Stimulated activated CD8-positive, alpha-beta memory T cell treated with anti-CD3 and anti-CD28 coated beads, Interleukin-7, amount 100 ng/mL, for 4 hours (primary cell): Measurements from ENCODE around the gene ST8SIA4.

ENCODE experiments used
- DNase-seq, 2 donors: peaks; one replicate each; pipeline ENCODE4 v3.0.0-alpha.2; 2020; ENCODE audit warnings: low read depth in 2 of 2

ST8SIA4 gene

DNA sequence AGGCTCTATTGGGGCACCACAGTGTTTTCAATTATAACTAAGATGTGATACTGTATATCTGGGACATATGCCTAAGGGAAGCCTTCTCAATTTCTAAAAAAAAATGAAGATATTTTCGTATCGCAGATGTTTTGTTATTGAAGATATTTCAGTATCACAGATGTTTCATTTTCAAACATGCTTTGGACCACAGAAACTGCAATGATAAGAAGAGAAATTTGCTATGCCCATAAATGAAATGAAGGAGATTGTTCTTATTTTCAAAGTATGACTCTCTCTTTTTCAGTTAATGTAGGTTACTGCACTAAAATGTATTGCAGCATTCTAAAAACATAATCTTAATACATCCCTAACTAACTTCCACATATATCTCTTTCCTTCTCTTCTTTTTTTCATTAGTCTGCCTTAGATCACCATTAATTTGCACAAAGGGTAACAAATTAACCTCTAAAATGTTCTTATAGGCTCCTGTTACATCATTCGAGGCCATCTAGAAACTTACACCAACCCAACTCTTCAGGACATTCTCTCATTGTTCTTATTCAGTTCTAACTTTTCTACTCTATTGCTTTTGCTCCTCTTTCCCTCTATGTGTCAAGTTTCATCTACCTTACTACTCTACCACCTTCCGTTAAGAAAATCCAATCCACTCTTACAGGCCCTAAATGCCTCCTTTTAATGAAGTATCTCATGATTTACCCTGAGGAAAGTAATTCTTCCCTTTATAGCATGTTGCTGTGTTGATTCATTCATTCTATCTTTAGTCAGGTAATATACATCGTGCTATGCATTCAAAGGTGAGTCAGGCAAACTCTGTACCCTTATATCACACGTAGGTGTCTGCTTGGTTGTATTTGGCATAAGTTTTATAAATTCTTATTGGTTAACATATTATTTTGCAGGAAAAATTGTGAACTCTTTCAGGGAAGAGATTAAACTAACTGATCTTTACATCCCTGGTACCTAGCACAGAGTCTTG lies 70.5 kb downstream of the ST8SIA4 start:
- no peak for DNase-seq

DNA sequence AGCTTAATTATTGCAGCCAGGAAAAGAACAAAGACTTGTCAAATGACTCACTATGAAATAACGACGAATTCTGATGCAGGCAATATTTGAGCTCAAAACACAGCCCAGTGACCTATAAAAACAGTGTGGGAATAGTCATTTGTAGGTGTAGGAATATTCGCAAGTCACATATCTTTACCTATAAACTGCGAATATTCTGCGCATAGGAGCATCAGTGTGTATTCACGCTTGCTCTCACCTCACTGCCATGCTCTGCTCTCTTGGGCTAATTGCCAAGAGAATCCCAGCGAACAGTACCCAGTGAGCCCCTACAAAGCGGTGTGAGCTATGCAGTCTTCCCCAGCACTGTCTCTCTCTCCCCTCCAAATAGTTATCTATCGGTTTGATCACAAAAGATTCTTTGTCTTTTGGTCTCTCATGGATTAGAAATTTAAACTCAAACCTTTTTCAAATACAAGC lies 74.2 kb downstream of the ST8SIA4 start:
- no peak for DNase-seq

DNA sequence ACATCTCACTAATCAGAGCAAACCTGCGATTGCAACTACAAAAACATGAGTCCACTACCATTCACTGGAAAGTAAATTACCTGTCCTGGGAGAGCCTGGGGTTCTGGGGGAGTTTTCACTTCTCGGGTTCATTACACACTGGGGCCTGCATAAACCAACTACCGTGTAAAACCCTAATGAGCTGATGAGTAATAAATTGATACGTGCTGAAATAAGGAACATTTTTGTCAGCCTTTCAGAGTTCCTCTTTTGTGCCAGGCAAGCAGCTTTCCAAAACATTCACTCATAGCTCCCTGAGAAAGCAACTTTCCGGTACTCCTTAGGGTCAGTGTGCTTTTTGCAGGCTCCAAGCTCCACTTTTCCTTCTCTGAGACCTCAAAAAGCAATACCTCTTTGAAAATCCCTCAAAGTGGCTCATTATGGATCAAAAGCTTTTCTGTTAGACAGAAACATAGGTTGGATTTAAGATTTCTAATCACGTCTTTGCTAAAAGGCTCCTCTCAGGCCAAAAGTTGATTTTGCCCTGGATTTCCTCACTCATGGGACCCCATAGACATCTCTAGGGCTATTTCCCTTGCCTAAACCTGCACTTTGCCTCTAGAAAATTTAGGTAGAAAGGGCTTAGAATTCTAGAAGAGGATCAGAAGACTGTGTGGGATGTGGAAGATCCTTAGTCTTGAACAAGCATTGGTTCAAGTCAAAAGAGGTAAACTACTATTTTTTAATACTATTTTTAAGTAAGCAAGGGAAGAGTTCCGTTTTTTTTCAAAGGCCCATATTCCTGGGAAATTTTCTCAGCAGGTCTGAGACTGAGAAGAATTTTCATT lies 74.8 kb downstream of the ST8SIA4 start:
- DNase-seq: no peak

DNA sequence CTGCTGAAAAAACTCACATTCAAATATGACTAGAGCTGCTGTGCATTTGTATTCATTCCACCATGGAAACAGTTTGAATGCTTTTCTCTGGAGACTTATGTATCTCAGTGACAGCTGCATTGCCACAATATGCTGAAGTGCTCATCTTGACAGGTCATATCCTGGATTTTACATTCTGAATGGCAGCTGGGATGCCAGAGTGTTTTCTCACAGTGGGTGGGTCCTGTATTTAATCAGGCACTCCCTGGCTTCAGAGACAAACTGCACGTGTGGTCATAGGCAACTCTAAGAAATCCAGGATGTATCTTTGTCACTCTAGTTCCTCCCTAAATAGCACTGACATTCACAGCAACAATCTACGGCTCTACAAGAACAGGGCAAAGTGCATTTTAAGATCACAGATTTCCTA lies 75.6 kb downstream of the ST8SIA4 start:
- no peak for DNase-seq

DNA sequence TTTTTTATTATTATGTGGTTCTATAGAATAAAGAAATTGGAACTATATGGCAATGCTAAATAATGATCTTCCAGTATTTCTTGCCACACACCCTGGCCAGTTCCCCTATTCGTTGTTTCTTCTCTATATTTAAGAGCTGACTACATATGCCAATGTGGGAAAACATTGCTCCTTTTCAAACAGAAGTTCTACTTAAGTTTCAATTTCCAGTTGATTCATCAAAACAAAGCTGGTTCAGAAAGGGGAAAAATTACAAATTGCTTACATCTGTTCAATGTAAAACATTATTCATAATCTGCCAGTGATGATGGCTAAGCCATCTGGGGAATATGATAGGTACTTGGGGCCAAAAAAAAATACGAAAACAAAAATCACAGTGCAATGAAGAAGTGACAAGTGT lies 76.9 kb downstream of the ST8SIA4 start:
- DNase-seq: no peak

DNA sequence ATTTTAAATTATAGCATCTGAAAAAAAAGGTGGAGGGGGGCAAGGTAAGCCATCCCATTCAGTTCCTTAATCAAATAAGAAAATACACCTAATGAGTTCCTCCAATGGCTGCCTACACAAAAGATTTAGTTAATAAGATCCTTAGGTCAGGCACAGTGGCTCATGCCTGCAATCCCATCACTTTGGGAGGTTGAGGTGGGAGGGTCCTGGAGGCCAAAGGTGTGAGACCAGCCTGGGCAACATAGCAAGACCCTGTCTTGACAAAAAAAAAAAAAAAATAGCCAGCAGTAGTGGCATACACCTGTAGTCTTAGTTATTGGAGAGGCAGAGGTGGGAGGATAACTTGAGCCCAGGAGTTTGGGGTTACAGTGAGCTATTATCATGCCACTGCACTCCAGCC lies 78.4 kb downstream of the ST8SIA4 start:
- no peak for DNase-seq

DNA sequence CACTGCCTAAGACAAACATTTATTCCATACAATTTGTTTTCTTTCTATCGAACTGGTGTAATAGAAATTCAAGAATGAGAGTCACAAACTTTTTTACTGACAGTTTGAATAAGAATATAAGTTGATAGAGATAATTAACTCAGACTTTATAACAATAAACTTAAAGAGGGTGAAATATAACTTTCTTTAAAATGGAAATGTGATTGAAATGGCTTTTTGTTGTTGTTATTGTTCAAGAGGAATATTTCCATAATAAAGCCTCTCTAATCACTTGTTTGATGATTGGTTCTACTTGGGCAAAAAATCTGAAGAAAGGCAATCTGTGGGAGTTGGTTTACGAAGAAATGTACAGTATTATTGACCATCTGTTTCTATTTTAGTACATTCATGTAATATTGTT lies 79.3 kb downstream of the ST8SIA4 start:
- DNase-seq: no peak

DNA sequence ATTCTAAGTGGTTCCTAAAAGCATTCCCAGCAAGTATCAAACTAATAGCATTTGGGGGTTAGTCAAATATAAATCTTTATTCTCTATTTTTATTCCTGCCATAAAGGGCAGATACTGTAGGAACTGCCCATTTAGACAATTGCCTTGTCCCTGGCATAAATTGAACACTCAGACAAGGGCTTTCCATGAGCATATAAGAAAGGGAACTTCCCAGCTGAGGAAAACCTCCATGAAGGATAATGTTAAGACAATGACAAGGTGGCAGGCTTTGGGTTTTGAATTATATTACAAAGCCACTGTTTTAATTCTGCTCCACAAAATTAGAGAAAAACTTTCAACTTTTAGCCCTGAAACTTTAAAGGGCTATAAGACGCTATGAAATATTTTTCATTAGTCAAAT lies 81.3 kb downstream of the ST8SIA4 start:
- no peak for DNase-seq

DNA sequence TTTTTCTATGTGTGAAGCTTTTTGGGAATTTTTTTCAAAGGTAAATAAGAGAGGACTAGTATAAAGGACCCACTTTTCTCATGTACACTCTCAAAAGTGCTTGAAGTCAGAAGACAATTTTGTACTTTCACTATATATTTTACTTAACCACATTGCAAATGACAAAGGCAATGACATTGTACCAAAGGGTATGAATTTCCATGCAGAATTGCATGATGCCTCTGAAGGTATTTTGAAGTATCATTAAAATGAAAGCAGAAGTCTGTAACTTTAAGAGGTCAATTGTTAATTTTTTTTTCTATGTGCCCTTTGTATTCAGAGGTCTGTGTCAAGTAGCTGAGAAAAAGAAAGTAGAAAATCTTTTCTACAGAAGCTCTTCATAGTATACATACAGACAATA lies 84.7 kb downstream of the ST8SIA4 start:
- DNase-seq: no peak

DNA sequence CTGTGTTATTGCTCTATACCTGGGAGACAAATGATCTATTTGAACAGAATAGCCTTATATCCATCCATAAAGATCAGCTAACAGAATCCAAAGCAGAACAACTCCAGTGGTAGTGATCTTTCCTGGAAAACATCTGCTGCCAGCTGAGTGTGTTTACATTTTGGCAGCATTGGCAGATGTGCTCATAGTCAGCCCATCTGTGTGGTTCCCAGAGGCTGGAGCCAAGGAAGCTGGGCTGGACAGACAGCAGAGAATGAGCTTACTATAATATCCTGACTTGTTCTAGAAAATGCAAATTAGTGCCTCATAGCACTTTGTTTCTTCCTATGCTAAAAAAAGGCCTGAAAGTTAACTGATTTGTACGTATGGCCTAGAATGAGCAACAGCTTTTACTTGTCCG lies 99.7 kb downstream of the ST8SIA4 start:
- DNase-seq: no peak

DNA sequence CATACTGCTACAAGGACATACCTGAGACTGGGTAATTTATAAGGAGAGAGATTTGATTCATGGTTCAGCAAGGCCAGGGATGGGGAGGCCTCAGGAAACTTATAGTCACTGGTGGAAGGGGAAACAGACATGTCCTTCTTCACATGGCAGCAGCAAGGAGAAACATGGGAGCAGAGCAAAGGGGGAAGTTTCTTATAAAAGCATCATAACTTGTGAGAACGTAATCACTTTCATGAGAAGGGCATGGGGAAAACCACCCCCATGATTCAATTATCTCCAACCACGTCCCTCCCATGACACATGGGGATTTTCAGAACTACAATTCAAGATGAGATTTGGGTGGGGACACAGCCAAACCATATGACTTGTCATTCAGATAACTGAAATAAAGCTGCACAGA lies 100.9 kb downstream of the ST8SIA4 start:
- no peak for DNase-seq

DNA sequence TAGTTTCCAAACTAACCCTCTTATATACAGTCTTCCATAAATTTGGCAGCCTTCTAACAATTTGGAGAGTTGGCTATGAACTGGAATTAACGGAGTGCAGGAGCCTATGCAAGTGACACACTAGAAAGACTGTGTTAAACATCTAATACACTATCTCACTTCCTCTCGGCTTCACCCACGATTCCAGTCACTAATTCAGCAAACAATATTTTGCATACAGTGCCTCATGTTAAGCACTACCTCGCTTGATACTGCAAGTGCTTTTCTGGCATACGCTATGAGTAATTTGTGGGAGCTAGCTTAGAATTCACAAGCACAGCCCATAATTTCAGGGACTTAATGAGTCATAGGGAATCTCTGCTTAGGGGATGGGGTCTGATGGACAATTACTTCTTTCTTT lies 102.5 kb downstream of the ST8SIA4 start:
- no peak for DNase-seq

DNA sequence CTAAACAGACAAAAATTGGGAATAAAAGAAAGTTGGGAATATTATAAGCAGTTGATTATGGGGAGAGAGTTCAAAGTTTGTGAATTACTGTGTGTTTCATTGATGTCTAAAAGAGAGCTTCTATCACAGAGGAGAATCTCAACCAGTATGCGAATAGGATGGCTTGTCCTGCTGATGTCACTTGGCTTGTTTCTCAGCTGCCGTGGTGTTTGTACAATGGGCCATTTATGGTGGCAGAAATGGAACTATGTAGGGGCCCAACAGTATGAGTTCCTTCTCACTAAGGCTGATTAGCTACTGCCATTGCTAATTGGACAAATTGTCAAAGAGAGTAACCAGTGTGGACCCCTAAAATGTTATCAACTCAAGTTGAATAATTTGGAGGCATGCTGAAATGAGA lies 103.9 kb downstream of the ST8SIA4 start:
- no peak for DNase-seq

DNA sequence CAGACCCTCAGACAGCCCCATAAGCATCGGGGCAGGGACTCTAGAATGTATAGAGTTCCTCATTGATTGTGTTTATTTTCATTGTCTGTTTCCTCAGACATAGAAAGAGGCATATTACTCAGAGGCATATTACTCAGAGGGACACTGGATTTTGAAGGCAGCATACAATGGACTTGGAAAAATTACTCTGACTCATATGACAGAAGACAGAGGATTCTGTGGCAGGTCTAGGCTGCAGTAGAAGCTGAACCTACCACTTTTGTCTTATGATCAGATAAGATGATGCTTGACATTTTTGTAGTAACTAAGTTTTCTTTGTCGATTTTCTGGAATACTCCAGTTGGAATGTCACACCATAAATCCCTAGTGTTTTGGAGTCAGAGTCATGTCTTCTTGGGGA lies 105.2 kb downstream of the ST8SIA4 start:
- DNase-seq: no peak

DNA sequence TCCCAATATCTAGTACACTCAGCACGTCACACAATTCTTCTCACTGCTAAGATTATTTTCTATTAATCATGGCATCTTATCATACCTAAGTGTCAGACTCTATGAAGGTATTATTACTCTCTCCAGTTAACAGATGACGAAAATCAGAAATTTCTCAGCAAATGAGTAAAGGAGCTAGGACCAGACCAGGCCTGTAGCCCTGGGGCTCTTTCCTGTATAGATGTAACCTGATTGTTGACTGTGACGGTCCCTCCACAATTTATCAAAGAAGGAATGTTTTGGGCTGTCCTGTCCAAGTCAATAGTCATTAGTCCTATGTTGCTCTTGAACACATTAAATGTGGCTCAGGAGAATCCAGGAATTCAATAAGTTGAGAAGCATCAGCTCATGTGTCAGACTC lies 106.2 kb downstream of the ST8SIA4 start:
- no peak for DNase-seq

DNA sequence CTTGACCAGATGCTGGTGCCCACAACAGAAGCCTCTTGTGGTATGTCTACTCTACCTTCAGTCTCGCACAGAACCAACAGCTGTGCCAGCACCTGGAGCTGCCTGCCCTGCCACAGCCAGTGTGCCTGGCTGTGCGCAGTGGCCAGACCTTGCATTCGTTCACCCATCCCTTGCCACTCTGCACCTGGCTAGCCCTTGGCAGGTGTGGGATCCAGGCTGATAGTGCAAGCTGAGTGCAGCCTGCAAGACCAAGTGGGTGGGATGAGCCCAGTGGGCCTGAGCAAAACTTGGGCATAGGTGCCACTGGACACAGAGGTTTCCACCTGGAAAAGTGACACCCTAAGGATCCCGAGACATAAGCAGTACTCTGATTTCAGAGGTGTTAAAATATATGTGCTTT lies 108.2 kb downstream of the ST8SIA4 start:
- no peak for DNase-seq

DNA sequence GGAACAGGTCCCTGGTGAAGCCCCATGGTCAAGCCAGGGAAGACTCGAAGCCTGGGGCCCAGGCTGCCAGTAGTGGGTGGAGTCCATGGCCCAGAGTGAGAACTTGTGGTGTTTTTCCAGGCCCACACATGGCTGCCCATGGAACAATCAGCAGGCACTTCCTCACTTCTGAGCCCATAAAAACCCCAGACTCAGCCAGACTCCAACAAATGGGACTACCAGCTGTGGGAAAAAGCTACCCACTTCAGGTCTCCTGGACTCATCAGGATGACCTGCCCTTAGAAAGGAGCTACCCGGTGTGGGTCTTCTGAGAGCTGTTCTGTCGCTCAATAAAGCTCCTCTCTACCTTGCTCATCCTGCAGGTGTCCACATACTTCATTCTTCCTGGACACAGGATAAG lies 108.9 kb downstream of the ST8SIA4 start:
- no peak for DNase-seq

DNA sequence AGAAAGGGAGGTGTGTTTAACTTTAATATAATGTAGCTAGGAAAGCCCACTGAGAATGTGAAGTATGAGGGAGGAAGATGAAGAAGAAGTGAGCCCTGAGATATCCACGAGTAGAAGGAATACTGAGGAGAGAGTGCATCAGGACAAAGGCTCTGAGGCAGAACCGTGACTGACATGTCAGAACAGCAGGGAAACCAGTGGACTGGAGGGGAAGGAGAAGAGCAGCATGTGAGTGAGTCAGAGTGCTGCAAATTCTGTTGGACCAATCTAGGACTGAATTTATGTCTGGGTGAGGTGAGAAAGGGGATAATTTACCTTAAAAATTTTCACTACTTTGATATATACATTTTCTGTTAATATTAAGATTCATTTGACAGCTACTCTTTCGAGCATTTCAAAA lies 110.3 kb downstream of the ST8SIA4 start:
- DNase-seq: no peak

DNA sequence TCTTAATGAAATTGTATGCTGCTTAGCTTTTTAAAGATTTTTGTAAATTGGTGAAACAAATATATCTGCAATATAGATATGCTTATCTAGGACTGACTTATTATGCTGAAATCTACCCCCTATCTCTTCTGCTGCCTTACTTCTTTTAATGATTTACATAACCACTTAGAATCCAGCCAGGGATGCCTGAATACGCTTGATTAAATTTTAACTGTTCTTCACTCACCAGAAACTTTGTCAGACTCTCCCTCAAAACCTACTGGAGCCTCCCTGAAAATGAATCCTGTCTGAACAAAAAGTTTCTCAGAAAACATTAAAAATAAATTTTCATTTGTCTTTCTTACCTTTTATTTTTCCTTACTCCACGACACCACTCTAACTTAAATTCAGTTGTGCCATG lies 111.7 kb downstream of the ST8SIA4 start:
- DNase-seq: no peak

DNA sequence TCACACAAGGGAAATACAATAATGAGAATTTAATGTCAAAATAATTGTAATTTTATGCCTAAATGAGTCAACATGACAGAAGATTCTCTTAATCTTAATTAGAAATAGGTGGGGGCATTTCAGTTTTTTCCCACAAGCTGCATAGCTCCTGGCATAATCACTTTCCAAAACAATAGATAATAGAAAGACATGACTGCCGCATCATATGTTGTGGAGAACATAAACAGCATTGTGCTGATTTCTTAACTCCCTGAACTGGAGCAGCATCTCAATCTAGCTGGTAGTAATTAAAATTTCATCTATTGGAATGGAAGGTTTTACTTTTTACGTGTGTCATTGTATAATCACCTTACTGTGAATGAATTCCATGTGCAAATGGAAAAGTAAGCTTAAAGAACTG lies 112.1 kb downstream of the ST8SIA4 start:
- DNase-seq: no peak

DNA sequence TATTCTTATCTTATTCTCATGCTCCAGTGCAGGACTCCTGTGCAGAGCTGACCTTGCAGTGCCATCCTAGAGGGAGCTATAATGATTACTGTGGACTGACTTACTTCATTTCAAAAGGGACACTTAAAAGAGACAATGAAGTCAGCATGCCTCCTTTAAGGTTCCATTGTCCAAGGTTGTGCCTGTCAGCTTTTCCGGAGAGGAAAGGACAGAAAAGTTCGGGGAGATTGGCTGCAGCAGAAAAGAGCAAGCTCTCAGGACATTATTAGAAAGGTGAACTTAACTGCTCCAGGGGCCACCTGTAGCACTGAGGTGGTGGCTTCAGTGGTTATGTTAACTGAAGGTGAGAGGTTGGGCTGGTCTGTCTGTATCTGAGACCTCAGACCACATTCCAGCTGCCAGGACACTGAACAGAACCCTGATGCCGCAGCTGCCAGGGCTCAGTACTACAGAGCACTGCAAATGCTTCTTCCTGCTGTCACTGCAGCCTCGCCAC lies 112.9 kb downstream of the ST8SIA4 start:
- no peak for DNase-seq

DNA sequence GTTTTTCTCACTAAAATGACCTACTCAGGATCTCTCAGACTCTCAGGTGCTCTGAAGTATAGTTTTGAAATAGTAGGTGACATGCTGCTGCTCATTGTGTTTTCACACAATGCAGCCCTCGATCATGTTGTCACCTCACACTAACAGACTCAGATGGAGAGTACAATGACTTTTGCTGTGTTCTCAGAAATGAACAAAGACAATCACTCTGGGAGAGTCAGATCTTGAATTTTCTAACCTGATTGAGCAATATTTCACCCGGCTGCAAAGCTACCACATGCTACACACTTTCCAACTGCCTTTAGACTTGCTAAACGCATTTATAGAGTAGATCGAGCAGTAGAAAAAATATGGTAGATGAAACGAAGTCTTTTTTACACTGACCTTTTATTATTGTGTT lies 113.4 kb downstream of the ST8SIA4 start:
- DNase-seq: no peak

DNA sequence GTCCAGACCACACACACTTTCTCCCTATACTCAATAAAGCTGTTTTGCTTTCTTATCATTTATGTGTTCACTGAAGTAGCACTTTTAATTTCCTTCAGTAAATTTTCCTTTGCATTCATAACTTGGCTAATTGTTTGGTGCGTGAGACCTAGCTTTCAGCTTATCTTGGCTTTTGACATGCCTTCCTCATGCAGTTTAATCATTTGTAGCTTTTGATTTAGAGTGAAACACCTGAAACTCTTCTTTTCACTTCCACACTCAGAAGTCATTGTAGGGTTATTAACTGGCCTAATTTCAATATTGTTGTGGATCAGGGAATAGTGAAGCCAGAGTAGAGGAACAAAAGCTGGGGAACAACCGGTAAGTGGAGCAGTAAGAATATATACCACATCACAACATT lies 114.7 kb downstream of the ST8SIA4 start:
- DNase-seq: no peak
